ENCODE measurements around the gene NELL1.

The NELL1 gene

DNA sequence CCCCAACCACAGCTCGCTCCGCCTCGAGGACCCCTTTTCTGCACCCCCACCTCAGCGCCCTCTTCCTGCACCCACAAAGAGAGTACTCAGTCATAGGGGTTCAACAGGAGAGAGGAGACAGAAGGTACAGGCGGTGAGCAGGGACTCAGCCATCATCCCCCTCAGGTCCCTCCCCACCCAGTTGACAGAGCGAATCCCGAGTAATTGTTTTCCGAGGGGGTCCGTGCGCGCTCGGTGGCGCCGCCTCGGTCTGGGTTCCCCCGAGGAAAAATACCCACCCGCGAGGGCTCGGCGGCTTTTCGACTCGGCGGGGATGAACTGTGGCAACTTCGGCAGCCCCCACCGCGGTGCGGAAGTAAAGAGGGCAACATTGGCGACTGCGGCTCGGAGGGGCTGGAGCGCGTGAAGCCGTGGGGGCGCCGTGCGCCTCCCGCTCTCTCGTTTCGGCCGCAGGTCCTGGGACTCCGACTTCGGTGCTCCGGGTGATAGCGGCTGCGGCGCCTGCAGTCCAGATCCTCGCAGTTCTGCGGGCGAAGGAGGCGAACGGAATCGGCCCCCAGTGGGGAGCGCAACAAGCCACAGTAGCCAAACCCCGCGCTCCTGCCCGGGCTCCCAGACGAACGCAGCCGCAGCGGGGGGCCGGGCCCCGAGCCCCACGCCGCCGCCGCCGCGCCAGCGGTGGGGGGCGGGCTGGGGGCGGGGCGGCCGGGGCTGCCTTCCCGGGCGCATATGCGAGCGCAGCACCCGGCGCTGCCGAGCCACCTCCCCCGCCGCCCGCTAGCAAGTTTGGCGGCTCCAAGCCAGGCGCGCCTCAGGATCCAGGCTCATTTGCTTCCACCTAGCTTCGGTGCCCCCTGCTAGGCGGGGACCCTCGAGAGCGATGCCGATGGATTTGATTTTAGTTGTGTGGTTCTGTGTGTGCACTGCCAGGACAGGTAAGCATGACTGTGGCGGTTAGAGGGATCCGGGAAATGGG is at the start of gene NELL1:
Gene NELL1, plus strand, starts transcription at position 743 of the 976 bp plus-strand sequence.
- DNase-seq, result no peak

DNA sequence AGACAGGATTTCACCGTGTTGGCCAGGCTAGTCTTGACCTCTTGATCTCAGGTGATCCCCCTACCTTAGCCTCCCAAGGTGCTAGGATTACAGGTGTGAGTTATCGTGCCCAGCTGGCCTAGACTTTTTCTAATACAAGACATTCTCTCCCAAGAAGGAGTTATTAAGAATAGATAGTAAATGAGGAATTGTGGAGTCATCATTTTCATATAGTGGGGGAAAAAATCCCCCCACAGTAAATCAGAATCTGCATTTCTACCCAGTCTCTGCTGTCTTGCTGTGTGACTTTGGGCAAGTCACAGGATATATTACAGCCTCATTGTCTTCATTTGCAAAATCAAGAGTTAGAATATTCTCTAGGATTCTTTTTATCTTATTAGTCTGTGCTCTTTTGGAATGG is 48.4 kb upstream of the NELL1 start:
- DNase-seq, result no peak

DNA sequence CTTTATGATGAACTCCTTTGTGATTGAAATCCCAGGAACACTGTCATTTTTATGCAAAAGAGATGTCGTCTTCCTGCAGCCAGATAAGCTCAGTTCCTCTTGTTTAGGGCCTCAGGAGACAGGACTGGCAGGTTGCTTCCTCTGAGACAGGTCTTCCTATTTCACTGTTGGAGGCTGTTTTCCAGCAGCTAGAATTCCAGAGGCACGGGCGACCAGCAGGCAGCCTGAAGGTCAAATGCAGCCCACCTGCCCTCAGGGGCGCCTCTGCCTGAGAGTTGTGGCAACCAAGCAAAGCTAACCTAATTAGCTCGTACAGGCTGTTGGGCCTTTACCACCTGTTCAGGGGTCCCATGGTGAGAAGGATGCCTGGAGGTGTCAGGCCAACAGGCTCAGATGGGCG is 47.7 kb upstream of the NELL1 start:
- no peak for DNase-seq

DNA sequence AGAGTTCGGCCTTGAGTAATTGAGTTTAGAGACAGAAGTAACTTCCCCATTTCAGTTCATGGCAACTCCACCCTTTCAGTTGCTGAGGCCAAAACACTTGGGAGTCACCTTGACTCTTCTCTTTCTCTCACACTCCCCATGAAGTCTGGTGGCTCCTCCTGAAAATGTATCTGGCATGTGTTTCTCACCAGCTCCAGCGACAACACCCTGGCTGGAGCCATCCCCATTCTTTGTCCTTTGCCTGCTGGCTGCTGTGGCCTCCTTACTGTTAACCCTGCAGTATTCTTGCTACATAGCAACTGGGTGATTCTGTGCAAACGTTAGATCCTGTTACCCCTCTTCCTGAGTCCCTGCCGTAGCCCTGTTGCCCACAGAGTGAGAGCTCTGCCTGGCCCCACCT is 46.1 kb upstream of the NELL1 start:
- no peak for DNase-seq

DNA sequence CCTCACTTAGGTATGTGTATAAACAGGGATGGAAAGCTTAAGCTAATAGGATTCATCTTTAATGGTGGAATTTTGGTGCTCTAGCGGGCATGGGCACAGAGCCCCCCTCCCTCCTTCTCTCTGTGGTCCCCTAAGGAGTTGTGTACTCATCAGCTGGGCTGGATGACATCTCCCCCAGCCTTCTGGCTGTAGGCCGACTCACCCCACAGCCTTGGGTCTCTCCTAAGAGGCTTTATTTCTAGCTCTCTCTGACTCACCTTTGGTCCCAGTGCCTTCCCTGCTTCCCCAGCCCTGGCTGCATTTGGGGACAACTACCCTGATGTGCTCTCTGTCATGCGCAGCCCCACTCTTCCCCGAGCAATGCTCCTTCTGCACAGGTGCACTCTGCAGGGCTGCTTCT is 43.1 kb upstream of the NELL1 start:
- no peak for DNase-seq

DNA sequence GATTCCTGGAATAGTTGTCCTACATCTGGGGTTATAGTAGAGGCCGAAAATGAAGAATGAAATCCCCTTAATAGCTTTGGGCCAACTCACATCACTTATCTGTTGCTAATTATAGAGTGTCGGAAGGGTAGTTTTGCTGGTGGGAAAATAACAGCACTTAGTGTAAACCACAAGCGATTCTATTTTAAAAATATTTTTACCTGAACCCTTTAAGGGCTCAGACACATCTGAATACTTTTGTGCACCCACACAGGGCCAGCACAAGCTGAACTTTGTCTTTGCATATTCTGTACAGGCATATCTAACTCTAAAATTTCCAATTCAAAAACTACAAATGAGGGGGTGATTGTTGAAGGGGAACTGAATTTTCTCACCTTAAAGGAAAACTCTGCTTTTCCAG is 42.4 kb upstream of the NELL1 start:
- DNase-seq, result no peak

DNA sequence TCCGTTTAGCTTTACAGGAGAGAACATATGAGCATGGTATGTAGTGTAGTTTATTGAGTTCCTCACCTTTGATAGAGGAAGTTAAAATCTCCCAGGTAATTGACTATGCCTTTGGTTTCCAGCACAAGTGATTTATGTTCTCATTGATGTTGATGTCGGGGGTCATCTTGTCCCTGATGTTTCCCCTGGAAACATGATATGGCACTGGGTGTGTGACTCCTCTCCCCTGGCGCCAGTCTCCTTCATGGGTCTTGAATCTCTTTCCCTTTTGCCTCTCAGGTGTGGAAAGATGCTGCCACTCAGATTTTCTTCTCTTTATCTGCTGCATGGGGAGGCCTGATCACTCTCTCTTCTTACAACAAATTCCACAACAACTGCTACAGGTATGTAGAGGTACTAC is 41.7 kb upstream of the NELL1 start:
- no peak for DNase-seq

DNA sequence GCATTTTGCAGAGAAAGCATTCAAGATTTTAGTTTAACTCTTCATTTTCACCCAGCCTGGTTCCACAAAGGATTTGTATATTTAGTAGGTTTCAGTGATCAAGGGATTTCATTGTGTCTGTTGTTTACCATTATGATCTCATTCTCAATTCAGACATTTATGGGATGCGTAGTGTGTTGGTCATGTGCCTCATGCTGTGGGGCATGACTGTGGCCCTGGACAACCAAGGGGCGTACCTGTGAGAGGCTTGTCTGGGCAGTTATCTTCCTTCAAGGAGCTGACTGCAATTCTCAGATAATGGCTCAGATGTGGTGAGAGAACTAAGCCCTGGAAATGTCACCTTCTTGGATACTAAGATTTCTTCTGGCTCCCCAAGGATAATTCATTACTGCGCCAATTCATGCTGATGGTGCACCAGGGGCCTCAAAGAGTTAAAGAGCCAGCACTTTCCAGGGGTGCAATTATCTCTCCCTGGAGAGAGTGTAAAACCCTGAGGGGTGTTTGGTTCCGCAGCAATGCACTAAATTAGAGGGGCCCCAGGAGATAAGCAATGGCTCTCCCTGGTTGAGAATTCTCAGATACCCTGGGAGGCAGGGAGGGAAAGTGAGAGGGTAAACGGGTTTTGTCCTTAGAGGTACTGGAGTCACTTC is 37.7 kb upstream of the NELL1 start:
- no peak for DNase-seq

DNA sequence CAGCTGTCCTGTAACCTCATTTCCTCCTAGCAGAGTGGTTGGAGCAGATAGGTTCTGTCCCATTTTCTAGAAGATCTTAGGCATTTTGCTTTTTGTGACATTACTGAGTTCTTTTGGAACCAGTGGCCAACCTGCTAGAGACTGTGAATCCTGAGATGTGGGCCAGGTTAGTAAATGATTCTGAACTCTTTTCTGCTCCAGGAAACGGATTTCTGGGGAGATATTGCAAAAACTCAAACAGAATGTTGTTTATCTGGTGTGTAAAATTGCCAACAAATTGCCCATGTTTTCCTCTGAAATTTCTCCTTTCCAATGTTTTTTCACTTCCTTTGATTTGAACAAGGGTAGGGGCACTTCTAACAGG is 37.2 kb upstream of the NELL1 start:
- no peak for DNase-seq

DNA sequence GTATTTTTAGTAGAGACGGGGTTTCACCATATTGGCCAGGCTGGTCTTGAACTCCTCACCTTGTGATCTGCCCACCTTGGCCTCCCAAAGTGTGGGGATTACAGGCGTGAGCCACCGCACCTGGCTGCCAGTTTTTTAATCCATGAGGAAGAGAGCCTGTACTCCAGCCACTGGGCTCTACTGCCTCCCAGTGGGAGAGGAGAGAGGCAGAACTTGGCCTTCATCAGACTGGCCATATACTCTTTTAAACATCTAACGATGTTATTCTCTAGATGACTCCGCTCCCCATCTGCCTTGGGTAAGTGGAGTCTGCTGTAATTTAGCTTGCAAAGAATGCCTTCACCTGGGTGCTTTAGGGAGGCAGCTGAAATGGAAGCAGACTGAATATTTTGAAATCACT is 35.3 kb upstream of the NELL1 start:
- no peak for DNase-seq

DNA sequence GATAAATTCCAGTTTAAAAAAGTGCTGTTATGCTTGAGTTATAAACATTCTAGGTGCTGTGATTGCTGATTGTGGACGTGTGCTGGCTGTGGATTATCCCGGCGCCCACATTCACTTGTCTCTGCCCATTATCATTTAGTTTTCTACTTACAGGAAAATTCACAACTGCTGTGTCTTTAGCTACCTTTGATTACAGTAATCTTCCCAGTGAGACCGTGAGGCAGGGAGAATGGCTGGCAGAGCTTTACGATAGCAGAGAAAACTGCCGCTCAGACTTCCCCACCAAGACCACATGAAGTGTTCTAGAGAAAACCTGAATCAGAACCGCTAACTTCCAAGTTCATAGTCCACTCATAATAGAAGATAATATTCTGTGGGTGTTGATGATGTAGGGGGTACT is 34.6 kb upstream of the NELL1 start:
- no peak for DNase-seq

DNA sequence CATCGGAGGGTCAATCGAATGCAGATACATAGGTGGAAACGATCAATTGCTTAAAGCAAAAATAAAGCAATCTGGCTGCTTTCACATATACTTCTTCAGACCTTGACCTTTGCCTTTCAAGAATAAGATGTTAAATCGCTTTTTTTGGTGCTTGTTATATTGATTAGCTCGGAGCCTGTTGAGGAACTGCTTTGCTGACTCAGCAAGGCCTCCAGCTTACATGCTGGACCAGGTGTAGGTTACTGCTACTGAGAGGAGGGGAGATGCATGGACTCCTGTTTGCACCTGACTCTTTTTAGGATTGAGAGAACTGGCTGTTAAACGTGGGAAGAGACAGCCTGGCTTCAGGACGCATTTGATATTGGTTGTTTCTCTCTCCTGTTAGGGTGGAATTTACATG is 31.3 kb upstream of the NELL1 start:
- DNase-seq, result no peak

DNA sequence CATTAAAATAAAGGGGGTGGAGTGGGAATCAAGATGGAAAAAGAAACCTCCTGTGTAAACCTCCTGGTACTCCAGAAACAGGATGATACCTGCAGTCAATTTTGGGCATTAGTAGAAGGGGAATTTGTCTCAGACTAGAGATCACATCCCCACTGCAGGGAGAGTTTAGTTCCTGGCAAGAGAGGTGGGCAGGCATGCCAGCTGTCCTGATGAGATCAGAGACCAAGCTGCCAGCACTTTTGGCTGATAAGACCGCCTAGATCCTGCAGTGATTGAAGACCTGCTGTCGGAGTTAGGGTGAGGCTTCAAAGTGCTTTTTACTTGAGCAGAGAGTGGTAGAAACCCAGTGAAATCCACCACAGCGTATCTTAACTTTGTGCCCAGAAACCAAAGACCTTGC is 29.7 kb upstream of the NELL1 start:
- no peak for DNase-seq

DNA sequence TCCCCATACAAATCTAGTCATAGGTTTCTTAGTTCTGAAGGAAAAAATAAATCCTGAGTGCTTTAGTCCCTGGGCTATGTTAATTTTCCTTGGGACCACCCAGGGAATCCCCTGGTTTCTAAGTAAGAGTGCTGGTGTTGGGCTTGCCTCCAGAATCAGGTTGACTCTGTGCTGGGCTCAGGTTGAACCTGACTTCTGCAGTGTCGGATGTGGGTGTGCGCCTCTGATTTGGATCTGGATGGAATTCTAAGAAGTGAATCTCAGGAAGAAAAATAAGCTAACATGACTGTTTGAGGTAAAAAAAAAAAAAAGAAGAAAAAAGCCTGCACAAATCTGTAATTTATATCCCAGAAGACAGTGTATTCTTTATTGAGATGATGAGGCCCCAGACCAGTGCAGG is 29.0 kb upstream of the NELL1 start:
- DNase-seq, result no peak

DNA sequence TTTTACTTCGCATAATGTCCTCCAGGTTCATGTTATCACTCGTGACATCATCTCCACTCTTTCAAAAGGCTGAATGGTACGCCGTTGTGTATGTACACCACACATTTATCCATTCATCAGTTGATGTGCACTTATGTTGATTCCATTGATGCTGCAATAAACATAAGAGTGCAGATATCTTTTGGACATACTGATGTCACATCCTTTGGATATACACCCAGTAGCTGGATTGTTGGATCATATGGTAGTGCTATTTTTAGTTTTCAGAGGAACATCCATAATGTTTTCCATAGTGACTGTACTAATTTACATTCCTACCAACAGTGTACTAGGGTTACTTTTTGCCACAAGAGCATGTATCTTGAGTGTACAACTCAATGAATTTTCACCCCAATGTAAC is 25.0 kb upstream of the NELL1 start:
- DNase-seq, result no peak

DNA sequence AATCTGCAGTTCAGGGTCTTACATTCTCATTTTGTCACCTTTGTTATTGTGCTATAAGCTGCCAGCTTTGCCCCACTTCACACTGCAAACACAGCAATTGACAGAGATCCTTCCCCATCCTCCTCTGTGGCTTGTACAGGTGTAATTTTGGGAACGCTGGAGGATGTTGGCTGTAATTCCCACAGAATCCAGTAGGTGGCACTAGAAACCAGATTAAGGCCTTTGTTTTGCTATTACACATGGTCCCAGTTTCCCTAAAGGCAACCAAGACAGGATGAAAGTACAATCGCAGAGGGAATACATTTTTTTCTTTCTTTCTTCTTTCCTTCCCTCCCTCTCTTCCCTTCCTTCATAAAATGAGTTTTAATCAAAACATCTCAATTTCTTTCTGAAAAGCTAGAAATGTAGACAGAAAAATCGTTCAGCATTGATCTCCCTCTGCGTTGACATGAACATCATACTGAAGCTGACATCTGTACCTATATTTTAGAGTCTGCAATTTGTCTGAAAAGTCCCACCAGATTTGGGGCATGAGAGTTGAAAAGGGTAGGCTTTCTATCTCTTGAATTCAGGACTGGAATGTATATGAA is 21.3 kb upstream of the NELL1 start:
- DNase-seq, result no peak

DNA sequence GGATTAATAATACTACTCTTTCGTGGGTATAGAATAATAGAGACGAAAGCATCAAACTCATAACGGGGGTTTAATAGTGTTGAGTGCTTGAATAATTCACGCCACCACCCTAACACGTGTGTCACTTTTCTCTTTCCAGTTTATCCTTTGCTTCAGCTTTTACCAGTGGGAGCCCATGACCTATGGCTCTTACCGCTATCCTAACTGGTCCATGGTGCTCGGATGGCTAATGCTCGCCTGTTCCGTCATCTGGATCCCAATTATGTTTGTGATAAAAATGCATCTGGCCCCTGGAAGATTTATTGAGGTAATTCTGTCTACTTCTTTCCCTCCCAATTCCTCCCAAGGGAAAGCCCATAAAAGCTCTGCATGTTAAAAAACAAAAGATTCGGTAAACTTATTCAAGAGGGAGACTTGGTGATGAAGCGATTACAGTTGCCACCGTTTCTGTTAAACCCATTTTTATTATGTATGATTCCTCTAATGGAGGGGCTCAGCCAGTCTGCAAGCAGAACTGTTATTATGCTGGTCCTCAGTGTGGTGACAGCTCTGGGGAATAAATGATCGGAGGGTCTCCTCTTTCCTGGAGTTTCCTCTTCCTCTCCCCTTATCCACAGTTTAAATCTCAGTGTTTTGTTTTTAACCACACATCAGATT is 17.1 kb upstream of the NELL1 start:
- DNase-seq, result no peak

DNA sequence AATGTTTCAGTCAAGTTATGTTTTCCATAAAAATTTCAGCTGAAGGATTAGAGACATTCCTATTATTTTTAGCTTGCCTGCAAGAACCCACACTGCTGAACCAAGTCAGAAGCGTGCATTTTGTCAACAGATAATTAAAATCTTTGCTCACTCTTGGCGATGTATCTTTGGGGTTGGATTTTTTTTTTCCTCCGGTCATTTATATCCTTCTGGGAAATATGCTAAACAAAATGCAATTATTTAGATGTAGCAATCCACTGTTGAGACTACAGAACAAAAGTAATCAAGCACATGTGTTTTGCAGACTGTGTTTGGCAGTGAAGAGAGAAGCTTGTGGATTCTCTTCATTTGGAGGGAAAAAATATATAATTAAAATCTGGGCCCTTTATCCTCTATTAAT is 15.3 kb upstream of the NELL1 start:
- DNase-seq, result no peak

DNA sequence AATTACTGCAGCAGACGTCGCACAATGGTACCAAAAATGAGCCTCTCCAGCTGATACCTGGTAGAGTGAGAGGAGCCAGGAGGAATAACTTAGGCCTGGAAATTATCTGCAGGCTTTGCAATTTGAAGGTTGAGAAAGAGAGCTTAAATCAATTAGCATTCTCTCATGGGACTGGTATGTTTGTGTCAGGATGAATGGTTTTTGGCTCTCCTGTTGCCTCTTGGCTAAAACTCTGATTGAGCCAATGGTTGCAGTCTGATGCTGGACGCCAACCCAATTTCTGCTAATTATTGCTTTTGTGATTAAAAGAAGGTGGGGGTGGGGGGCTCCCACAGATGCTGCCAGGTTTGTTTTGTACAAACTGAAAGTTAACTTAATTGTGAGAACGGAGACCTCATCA is 12.5 kb upstream of the NELL1 start:
- DNase-seq, result no peak

DNA sequence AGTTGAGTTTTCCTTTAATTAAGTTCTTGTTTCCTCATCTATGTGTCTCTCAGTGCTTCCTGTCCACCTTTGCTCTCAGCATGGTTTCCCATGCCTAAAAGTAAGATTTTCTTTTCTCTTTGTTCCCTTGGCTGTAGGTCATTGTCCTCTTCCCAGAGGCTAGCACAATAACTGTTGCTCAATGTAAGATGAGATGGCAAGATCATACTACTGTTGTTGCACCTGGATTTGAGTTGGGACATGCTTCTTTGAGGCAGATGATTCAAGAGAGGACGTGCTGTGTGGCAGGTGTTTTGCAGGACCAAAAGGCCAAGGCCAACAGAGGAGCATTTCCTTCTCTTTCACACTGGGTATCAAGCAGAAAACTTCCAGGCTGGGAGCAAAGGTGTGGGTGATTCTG is 11.3 kb upstream of the NELL1 start:
- DNase-seq, result no peak

DNA sequence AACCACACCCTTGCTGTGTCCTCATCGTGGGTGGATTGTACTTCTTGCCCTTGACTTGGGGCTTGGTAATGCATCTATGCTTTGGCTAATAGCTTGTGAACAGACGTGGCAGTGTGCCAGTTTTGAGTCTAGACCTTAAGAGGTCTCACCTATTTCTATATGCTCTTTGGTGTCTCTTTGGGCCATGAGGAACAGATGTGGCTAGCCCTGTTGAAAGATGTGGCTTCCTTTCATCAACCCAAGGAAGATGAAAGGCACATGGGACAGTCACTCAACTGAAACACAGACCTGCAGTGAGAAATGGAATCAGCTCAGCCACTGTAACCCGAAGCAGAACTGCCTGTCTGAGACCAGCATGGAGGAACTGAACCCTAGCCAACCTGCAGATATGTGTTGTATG is 7.9 kb upstream of the NELL1 start:
- DNase-seq, result no peak

DNA sequence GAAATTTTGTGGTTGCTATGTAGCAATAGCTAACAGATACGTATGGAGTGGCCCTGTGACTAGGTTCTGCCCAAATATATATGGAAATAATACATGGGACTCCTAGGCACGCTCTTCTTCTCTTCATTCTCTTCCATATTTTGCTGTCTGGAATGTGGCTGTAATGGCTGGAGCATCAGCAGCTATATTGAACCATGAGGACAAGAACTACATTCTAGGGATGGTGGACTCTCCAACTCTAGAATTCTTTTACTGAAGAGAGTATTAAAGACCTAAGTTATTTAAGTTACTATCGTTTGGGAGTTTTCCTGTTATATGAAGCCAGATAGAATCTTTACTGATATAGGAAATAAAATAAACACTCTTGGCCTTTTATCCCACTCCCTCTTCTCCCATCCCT is 7.5 kb upstream of the NELL1 start:
- DNase-seq, result no peak

DNA sequence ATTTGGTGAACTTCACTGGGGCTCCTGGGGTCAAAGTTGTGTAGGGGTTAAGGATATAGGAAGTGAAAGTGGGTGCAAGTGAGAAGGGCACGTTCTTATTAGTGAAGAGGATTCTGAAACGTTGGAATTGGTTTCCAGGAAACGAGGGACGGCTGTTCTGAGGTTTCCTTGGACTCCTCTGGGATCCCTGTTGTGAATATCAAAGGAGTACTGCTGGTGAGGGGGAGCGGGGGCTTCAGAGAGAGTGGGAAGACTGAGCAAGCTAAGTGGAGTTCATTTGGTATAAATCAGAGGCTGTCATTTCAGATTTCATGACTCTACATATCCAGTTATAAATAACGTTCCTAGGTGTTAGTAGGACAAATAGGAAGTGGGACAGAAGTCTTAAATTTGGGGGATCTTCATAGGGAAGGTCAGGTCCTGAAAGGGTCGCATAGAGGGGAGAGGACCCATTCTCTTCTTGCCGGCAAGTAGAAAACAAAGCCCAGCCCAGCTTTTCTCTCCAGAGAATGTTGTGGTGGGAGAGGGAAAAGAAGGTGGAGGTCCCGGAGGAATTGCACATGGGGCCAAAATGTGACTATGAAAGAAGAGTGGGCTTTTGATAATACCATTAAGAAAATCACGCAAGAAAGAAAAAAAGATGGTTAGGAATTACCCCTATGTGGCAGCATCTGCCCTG is 1.1 kb upstream of the NELL1 start:
- DNase-seq, result no peak
